ENCODE results near the gene ILK.

DNA sequence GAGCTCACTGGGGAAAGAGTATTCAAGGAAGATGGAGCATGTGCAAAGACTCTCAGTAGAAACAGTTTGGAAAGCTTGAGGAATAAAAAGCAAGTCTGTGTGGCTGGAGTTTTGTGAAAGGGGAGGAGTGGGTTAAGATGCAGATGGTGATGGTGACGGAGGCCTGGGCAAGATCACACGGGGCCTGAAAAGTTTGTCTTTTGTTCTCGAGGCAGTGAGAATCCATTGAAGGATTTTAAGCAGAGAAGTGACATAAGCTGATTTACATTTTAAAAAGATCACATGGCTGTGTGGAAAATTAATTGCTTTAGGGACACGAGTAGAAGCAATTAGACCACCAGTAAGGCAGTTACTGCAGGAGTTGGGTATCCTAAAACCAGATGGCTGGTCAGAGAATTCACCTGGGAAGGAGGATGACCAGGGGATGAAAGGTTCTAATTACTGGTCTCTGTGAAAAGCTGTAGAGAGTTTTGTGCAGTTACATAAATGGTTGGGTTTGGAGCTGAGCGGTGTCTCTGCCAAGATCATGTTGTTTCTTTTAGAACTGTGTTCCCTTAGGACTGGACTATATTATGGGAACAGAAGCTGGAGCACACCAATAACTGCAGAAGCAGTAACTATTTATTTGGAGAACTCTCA is 7.2 kb upstream of the ILK start:
- TF ChIP-seq, protein P1, sequence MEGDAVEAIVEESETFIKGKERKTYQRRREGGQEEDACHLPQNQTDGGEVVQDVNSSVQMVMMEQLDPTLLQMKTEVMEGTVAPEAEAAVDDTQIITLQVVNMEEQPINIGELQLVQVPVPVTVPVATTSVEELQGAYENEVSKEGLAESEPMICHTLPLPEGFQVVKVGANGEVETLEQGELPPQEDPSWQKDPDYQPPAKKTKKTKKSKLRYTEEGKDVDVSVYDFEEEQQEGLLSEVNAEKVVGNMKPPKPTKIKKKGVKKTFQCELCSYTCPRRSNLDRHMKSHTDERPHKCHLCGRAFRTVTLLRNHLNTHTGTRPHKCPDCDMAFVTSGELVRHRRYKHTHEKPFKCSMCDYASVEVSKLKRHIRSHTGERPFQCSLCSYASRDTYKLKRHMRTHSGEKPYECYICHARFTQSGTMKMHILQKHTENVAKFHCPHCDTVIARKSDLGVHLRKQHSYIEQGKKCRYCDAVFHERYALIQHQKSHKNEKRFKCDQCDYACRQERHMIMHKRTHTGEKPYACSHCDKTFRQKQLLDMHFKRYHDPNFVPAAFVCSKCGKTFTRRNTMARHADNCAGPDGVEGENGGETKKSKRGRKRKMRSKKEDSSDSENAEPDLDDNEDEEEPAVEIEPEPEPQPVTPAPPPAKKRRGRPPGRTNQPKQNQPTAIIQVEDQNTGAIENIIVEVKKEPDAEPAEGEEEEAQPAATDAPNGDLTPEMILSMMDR (IDR thresholded peaks at IDR 0.05; ENCODE audit: low read length) = no peak
- TF ChIP-seq EZH2 (IDR thresholded peaks at IDR 0.05; ENCODE audit: borderline replicate concordance, low read length) = no peak
